ENCODE measurements around the gene ILKAP. TPM values are rescaled to one million over a fixed set of nuclear protein-coding genes. Genes with fewer than 3 reads are reported as not detected.

ILKAP gene
- polyA plus RNA-seq, 3 donors, result 39.3 to 42.9 (median 42.4) TPM

GRCh38 chr2:238127165-238128060 lies 76.1 kb downstream of the ILKAP start:
- DNase-seq (ENCODE audit: low read depth in 3 of 3, low spot score in 2 of 3), result no peak

- DNase-seq (ENCODE audit: low read depth in 3 of 3, low spot score in 2 of 3), result no peak
Observed at GRCh38 chr2:238126775-238127164, 76.7 kb downstream of the ILKAP start.

GRCh38 chr2:238126338-238126737 lies 77.2 kb downstream of the ILKAP start:
- no peak for DNase-seq (ENCODE audit: low read depth in 3 of 3, low spot score in 2 of 3)

DNA sequence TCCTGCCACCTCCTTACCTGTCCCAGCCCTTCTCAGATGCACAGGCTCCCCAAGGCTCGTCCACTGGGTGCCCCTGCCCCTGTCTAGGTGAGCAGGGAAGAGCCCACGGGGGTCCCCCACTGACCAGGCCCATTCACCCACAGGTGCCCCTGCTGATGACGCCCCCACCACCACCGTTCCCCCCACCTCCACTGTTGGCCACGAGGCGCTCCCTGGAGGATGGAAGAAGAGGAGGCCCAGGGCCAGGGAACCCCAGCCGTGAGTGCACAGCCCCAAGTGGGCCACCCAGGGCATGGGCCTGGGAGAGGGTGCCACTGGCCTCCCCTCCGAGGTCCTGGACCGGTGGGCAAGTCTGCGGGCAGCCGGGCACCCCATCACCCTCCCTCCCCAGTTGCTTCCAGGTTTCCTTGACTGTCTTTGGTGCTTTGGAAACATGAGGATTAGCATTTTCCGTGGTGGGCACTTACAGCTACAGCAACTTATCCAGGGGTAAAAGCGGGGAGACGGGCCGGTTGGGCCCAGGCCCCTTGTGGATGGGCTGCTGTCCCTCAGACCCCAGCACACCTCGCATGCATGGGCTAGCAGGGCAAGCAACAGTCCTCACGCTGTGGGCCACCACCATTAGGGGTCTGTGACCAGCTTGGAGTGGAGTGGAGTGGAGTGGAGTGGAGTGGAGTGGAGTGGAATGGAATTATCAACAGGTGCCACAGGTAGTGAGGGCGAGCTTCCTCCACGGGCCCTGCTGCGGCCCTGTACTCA lies 78.2 kb downstream of the ILKAP start:
- no peak for DNase-seq (ENCODE audit: low read depth in 3 of 3, low spot score in 2 of 3)

DNA sequence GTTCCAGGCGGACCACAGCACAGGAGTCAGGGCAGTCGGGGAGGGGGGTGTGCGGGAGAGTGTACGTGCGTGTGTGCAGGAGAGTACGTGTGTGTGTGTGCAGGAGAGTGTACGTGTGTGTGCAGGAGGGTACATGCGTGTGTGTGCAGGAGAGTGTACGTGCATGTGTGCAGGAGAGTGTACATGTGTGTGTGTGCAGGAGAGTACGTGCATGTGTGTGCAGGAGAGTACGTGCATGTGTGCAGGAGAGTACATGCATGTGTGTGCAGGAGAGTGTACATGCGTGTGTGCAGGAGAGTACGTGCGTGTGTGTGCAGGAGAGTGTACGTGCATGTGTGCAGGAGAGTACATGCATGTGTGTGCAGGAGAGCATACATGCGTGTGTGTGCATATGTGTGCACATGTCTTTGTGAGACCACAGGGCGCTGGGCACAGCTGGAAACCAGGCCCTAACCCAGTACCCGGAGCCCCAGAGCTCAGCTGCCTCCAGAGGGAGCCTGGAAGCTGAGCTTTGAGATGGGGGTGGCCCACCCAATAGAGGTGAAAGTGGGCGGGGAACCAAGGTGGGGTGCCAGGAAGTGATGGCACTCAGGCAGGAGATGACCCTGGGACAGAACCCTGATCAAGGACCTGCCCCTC lies 78.9 kb downstream of the ILKAP start:
- DNase-seq (ENCODE audit: low read depth in 3 of 3, low spot score in 2 of 3), result no peak

GRCh38 chr2:238123991-238124470 lies 79.5 kb downstream of the ILKAP start:
- DNase-seq (ENCODE audit: low read depth in 3 of 3, low spot score in 2 of 3), result no peak

GRCh38 chr2:238123218-238123971 lies 80.1 kb downstream of the ILKAP start:
- DNase-seq (ENCODE audit: low read depth in 3 of 3, low spot score in 2 of 3), result no peak

GRCh38 chr2:238122287-238123217 lies 80.9 kb downstream of the ILKAP start:
- no peak for DNase-seq (ENCODE audit: low read depth in 3 of 3, low spot score in 2 of 3)

DNA sequence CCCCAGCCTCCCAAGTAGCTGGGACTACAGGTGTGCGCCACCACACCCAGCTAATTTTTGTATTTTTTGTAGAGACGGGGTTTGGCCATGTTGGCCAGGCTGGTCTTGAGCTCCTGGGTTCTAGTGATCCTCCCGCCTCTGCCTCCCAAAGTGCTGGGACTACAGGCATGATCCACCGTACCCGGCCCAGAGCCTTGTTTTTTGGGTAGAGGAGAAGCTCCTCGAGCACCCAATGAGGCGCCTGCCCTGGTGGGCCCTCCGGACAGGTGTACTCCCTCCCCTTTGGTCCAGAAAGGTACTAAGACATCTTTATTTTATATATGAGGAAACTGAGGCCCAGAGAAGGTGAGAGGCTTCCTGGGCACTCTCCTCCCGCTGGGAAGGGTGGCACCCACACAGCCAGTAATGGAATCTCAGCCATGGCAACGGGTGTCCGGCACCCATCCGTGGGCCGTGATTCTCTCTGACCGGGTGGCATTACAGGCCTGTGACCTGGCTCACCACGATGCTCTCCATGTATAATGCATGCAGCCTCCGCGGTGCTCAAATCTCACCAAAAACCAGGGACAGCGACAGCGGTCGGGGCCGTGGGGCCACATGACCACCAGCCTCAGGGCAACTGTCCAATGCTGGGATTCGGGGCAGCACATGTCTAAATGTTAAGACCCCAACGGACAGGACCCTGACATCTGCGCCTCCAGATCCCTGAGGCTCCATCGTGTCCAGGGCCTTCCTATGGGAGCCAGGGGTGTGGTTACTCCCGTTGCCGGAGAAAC lies 81.8 kb downstream of the ILKAP start:
- no peak for DNase-seq (ENCODE audit: low read depth in 3 of 3, low spot score in 2 of 3)

- peak in 1 of 3 donors; percentile 57 for DNase-seq (ENCODE audit: low read depth in 3 of 3, low spot score in 2 of 3)
Observed at GRCh38 chr2:238120463-238121298, 82.8 kb downstream of the ILKAP start.

Other genes with a start within 250 kb of the ILKAP start
- 10 to 100 TPM; 42.7 to 47.3 (median 45.3) TPM for gene UBE2F, start 236.7 kb downstream of the ILKAP start, polyA plus RNA-seq (ENCODE audit: insufficient read length in 3 of 3)
- 10 to 100 TPM; 21.1 to 30.3 (median 27.2) TPM for gene SCLY, start 142.7 kb downstream of the ILKAP start, polyA plus RNA-seq (ENCODE audit: insufficient read length in 3 of 3)
- gene ESPNL, start 103.4 kb downstream of the ILKAP start, polyA plus RNA-seq (ENCODE audit: insufficient read length in 3 of 3), result 1 to 10 TPM in 2 of 3 donors, under 1 TPM in 1; 0.39 to 1.4 (median 1.3) TPM
- under 1 TPM; 0.18 to 0.24 (median 0.22) TPM for gene KLHL30, start 65.0 kb downstream of the ILKAP start, polyA plus RNA-seq (ENCODE audit: insufficient read length in 3 of 3)
- 1 to 10 TPM; 4.3 to 5.1 (median 4.9) TPM for gene ERFE, start 44.7 kb downstream of the ILKAP start, polyA plus RNA-seq (ENCODE audit: insufficient read length in 3 of 3)
- gene HES6, start 36.3 kb upstream of the ILKAP start, polyA plus RNA-seq (ENCODE audit: insufficient read length in 3 of 3), result 1 to 10 TPM; 3.6 to 4.5 (median 4.2) TPM
- 1 to 10 TPM; 5.1 to 6.0 (median 5.1) TPM for gene PER2, start 84.9 kb upstream of the ILKAP start, polyA plus RNA-seq (ENCODE audit: insufficient read length in 3 of 3)
- gene TRAF3IP1, start 116.8 kb upstream of the ILKAP start, polyA plus RNA-seq (ENCODE audit: insufficient read length in 3 of 3), result 10 to 100 TPM; 19.7 to 22.8 (median 21.3) TPM
- 10 to 100 TPM; 27.3 to 33.2 (median 29.0) TPM for gene ASB1, start 223.2 kb upstream of the ILKAP start, polyA plus RNA-seq (ENCODE audit: insufficient read length in 3 of 3)

Measured in right renal cortex interstitium (tissue), 3 donors.